SK-N-SH (cell line): ENCODE measurements around the gene ITGAE. TPM values are rescaled to one million over a fixed set of nuclear protein-coding genes. Genes with fewer than 3 reads are reported as not detected.

ENCODE experiments used
- CTCF ChIA-PET: fragments of 300-600, 350-600 bp; formaldehyde crosslinking; extraction: SDS; loops from one replicate; lab custom pipeline; 2021; lab: Yijun Ruan, JAX
- POLR2A ChIA-PET: fragments of 350-600 bp; sonication (Branson Sonifier 250); formaldehyde crosslinking; extraction: SDS; loops from one replicate; lab custom pipeline; 2020; ENCODE audit warnings: antibody characterized with exemption, inconsistent platforms; lab: Yijun Ruan, JAX
- DNase-seq: peaks from one replicate; pipeline ENCODE4 v3.0.0; 2012
- H2AFZ ChIP-seq: fragments of 200-600 bp; sonication (generic); 2 replicates; pipeline ENCODE4 v1.8.1; 2016; ENCODE audit warnings: antibody characterized with exemption, mild to moderate bottlenecking, low read depth
- H3F3A ChIP-seq: fragments of 200-600 bp; sonication (generic); replicated peaks from 2 replicates; pipeline ENCODE3; 2016; ENCODE audit warnings: antibody characterized with exemption, mild to moderate bottlenecking; ENCODE audit not compliant: insufficient read depth
- H3K27ac ChIP-seq, 2 experiments: fragments of 200-500 bp in 1 of 2; fragments of 200-600 bp in 1 of 2; sonication (Bioruptor generic) in 1 of 2; sonication (generic), shearing (Covaris generic) in 1 of 2; 2 replicates each; pipeline versions ENCODE4 v1.5.1 to v1.6.1; 2014 to 2016; ENCODE audit warnings: low read depth in 2 of 2, inconsistent platforms in 1 of 2, low read length in 1 of 2, mild to moderate bottlenecking in 1 of 2, mixed read lengths in 1 of 2
- H3K27me3 ChIP-seq: fragments of 200-600 bp; sonication (generic), shearing (Covaris generic); 2 replicates; pipeline ENCODE4 v1.6.1; 2016; ENCODE audit warnings: mixed run types; ENCODE audit not compliant: insufficient read depth
- H3K36me3 ChIP-seq, 2 experiments: fragments of 200-500 bp in 1 of 2; fragments of 200-600 bp in 1 of 2; sonication (Bioruptor generic) in 1 of 2; sonication (generic) in 1 of 2; replicated peaks in 1 of 2; 2 replicates each; pipeline versions ENCODE3 to v1.5.1; 2014 to 2016; ENCODE audit warnings: low read length in 1 of 2, mild to moderate bottlenecking in 1 of 2; ENCODE audit not compliant: insufficient read depth in 2 of 2, control insufficient read depth in 1 of 2
- H3K4me1 ChIP-seq, 2 experiments: fragments of 200-500 bp in 1 of 2; fragments of 200-600 bp in 1 of 2; sonication (Bioruptor generic) in 1 of 2; sonication (generic), shearing (Covaris generic) in 1 of 2; 2 replicates each; pipeline versions ENCODE4 v1.5.1 to v1.6.1; 2014 to 2016; ENCODE audit warnings: low read depth in 1 of 2, low read length in 1 of 2, mixed run types in 1 of 2; ENCODE audit not compliant: insufficient read depth in 2 of 2, control insufficient read depth in 1 of 2
- H3K4me2 ChIP-seq: fragments of 200-600 bp; sonication (generic), shearing (Covaris generic); 2 replicates; pipeline ENCODE4 v1.6.1; 2017; ENCODE audit warnings: mixed run types
- H3K4me3 ChIP-seq, 2 experiments: fragments of 200-500 bp in 1 of 2; fragments of 200-600 bp in 1 of 2; sonication (Bioruptor generic) in 1 of 2; sonication (generic), shearing (Covaris generic) in 1 of 2; 2 replicates each; pipeline versions ENCODE4 v1.5.1 to v1.8.1; 2014 to 2016; ENCODE audit warnings: low read depth in 2 of 2, inconsistent platforms in 1 of 2, low read length in 1 of 2, mild to moderate bottlenecking in 1 of 2, mixed read lengths in 1 of 2, moderate library complexity in 1 of 2
- H3K79me2 ChIP-seq: fragments of 200-600 bp; sonication (generic); 2 replicates; pipeline ENCODE4 v1.8.1; 2017; ENCODE audit warnings: mild to moderate bottlenecking; ENCODE audit not compliant: insufficient read depth
- H3K9ac ChIP-seq: fragments of 200-600 bp; sonication (generic); 2 replicates; pipeline ENCODE4 v1.6.1; 2017; ENCODE audit warnings: mixed run types
- H3K9me2 ChIP-seq: fragments of 200-600 bp; sonication (generic); 2 replicates; pipeline ENCODE4 v1.6.1; 2017; ENCODE audit warnings: mixed run types
- H3K9me3 ChIP-seq: fragments of 200-600 bp; sonication (generic); 2 replicates; pipeline ENCODE4 v1.6.1; 2017; ENCODE audit warnings: mixed run types, mild to moderate bottlenecking, moderate library complexity
- H4K20me1 ChIP-seq: fragments of 200-600 bp; sonication (generic); 2 replicates; pipeline ENCODE4 v1.6.1; 2017; ENCODE audit warnings: mild to moderate bottlenecking, mixed run types; ENCODE audit not compliant: insufficient read depth
- CHD2 ChIP-seq: fragments of 150-350 bp; IDR thresholded peaks from 2 replicates; pipeline ENCODE4 v1.6.1; 2018; ENCODE audit warnings: low read length; ENCODE audit not compliant: partially characterized antibody
- CTCF ChIP-seq: fragments of 200-600 bp; sonication (generic); IDR thresholded peaks from 2 replicates; pipeline ENCODE4 v1.6.1; 2017; ENCODE audit warnings: antibody characterized with exemption, mild to moderate bottlenecking, moderate library complexity
- ELF1 ChIP-seq: IDR thresholded peaks from 2 replicates; pipeline ENCODE4 v1.4.0; 2012
- EP300 ChIP-seq, 2 experiments: IDR thresholded peaks; 2 replicates each; pipeline versions ENCODE4 v1.4.0 to v1.6.1; 2012; ENCODE audit warnings: borderline replicate concordance in 1 of 2, low read depth in 1 of 2, low read length in 1 of 2
- FOSL2 ChIP-seq: IDR thresholded peaks from 2 replicates; pipeline ENCODE4 v1.4.0; 2012; ENCODE audit warnings: low read depth, mild to moderate bottlenecking, moderate library complexity, borderline replicate concordance
- FOXM1 ChIP-seq: IDR thresholded peaks from 2 replicates; pipeline ENCODE4 v1.4.0; 2012; ENCODE audit warnings: low read depth, mild to moderate bottlenecking
- POLR2AphosphoS5 ChIP-seq: IDR thresholded peaks from 2 replicates; pipeline ENCODE4 v1.6.1; 2012; ENCODE audit warnings: low read depth, low read length
- RAD21 ChIP-seq: IDR thresholded peaks from 2 replicates; pipeline ENCODE4 v1.6.1; 2012; ENCODE audit warnings: mild to moderate bottlenecking, low read length
- RFX5 ChIP-seq: IDR thresholded peaks from 2 replicates; pipeline ENCODE4 v1.6.1; 2012; ENCODE audit warnings: mild to moderate bottlenecking, improper control_type of control experiment, low read length
- SIN3A ChIP-seq: IDR thresholded peaks from 2 replicates; pipeline ENCODE4 v1.6.1; 2012; ENCODE audit warnings: low read depth, mild to moderate bottlenecking, low read length, moderate library complexity, borderline replicate concordance
- TCF12 ChIP-seq: IDR thresholded peaks from 2 replicates; pipeline ENCODE4 v1.4.0; 2012
- USF2 ChIP-seq: fragments of 150-350 bp; IDR thresholded peaks from 2 replicates; pipeline ENCODE4 v1.6.1; 2017; ENCODE audit warnings: antibody characterized with exemption, low read length, low read depth, borderline replicate concordance
- WGBS: methylation state at CpG from one replicate; pipeline ENCODE4 v1.1.6; 2017; ENCODE audit warnings: low lambda C conversion rate; 5-methylcytosine and 5-hydroxymethylcytosine counted together
- polyA plus RNA-seq, 3 experiments: library from polyadenylated mRNA; depleted of rRNA; stranded (reverse); fragments of >200 nt; gene quantifications; 2 replicates each; pipeline ENCODE4 v1.2.3, GENCODE V29; 2012
- TF ChIP-seq, protein P1 (sequence below): IDR thresholded peaks from 2 replicates; pipeline ENCODE4; 2012
- TF ChIP-seq, protein P2 (sequence below): IDR thresholded peaks from 2 replicates; pipeline ENCODE4 v1.4.0; 2012; ENCODE audit warnings: low read depth, borderline replicate concordance
- TF ChIP-seq, protein P3 (sequence below): IDR thresholded peaks from 2 replicates; pipeline ENCODE4 v1.4.0; 2012; ENCODE audit warnings: low read depth

Gene ITGAE
- polyA plus RNA-seq, 1 of the 3 experiments (the other 2 are of a cell fraction): 56.7 TPM

DNA sequence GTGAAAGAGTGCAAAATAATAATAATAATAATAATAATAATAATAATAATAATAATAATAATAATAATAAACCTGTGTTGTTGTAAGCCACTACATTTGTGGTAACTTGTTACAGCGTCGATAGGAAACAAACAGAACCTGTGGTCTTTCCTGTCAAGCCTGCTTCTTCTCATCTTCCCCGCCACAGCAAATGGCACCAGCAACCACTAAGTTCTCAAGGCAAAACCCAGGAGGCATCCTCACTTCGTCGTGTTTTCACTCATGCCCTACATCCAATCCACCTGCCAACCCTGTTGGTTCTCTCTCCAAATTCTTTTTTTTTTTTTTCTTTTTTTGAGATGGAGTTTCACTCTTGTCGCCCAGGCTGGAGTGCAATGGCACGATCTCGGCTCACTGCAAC is 34.2 kb downstream of the ITGAE start:
- H4K20me1 ChIP-seq: no peaks in the 10 kb centered on the region
- H3F3A ChIP-seq: no peaks in the 10 kb centered on the region
- no peak overlapping the region for H3K27ac ChIP-seq
- H3K4me3 ChIP-seq: no peak overlapping the region
- no peak for DNase-seq
- whole genome bisulfite sequencing: 91% methylated on average over 8 of the region's 8 CpGs
- H3K27me3 ChIP-seq: no peaks in the 10 kb centered on the region
- H3K9me2 ChIP-seq: no peaks in the 10 kb centered on the region
- ChIA-PET CTCF (no interaction called here), POLR2A (no interaction called here)
- H3K79me2 ChIP-seq: no peaks in the 10 kb centered on the region
- no peaks in the 10 kb centered on the region for H3K36me3 ChIP-seq
- H3K9me3 ChIP-seq: no peaks in the 10 kb centered on the region
- no peak overlapping the region for H2AFZ ChIP-seq
- no peaks in the 10 kb centered on the region for H3K4me1 ChIP-seq
- no peak for TF ChIP-seq EP300 (IDR thresholded peaks at IDR 0.05; ENCODE audit: borderline replicate concordance in 1 of 2, low read depth in 1 of 2, low read length in 1 of 2)
- TF ChIP-seq, protein P1, sequence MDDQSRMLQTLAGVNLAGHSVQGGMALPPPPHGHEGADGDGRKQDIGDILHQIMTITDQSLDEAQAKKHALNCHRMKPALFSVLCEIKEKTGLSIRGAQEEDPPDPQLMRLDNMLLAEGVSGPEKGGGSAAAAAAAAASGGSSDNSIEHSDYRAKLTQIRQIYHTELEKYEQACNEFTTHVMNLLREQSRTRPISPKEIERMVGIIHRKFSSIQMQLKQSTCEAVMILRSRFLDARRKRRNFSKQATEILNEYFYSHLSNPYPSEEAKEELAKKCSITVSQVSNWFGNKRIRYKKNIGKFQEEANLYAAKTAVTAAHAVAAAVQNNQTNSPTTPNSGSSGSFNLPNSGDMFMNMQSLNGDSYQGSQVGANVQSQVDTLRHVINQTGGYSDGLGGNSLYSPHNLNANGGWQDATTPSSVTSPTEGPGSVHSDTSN: no peak
- TF ChIP-seq FOXM1: no peak
- no peak for TF ChIP-seq FOSL2
- TF ChIP-seq, protein P2, sequence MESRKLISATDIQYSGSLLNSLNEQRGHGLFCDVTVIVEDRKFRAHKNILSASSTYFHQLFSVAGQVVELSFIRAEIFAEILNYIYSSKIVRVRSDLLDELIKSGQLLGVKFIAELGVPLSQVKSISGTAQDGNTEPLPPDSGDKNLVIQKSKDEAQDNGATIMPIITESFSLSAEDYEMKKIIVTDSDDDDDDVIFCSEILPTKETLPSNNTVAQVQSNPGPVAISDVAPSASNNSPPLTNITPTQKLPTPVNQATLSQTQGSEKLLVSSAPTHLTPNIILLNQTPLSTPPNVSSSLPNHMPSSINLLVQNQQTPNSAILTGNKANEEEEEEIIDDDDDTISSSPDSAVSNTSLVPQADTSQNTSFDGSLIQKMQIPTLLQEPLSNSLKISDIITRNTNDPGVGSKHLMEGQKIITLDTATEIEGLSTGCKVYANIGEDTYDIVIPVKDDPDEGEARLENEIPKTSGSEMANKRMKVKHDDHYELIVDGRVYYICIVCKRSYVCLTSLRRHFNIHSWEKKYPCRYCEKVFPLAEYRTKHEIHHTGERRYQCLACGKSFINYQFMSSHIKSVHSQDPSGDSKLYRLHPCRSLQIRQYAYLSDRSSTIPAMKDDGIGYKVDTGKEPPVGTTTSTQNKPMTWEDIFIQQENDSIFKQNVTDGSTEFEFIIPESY: no peak
- TF ChIP-seq TCF12: no peak
- H3K9ac ChIP-seq: no peak overlapping the region
- no peak overlapping the region for H3K4me2 ChIP-seq

GRCh38 chr17:3765981-3766380 is 35.0 kb downstream of the ITGAE start:
- POLR2A ChIA-PET: no interaction called here
- no peaks in the 10 kb centered on the region for H3K9me2 ChIP-seq
- H4K20me1 ChIP-seq: no peaks in the 10 kb centered on the region
- H2AFZ ChIP-seq: no peak overlapping the region
- H3K4me2 ChIP-seq: no peak overlapping the region
- H3K27me3 ChIP-seq: no peaks in the 10 kb centered on the region
- no peaks in the 10 kb centered on the region for H3F3A ChIP-seq
- CTCF ChIA-PET: no interaction called here
- 66% methylated on average over 9 of the region's 9 CpGs for WGBS
- H3K9me3 ChIP-seq: no peaks in the 10 kb centered on the region
- no peak for DNase-seq
- TF ChIP-seq FOSL2 (no peak), ELF1 (no peak), CHD2 (no peak), RAD21 (no peak), TCF12 (no peak), EP300 (IDR thresholded peaks at IDR 0.05; ENCODE audit: borderline replicate concordance in 1 of 2, low read depth in 1 of 2, low read length in 1 of 2) (no peak), CTCF (no peak), RFX5 (no peak), SIN3A (no peak), POLR2AphosphoS5 (no peak), USF2 (no peak)
- TF ChIP-seq, protein P3, sequence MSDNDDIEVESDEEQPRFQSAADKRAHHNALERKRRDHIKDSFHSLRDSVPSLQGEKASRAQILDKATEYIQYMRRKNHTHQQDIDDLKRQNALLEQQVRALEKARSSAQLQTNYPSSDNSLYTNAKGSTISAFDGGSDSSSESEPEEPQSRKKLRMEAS: no peak
- H3K27ac ChIP-seq: no peak overlapping the region
- H3K79me2 ChIP-seq: no peaks in the 10 kb centered on the region
- H3K36me3 ChIP-seq: no peaks in the 10 kb centered on the region
- no peak overlapping the region for H3K9ac ChIP-seq
- no peak overlapping the region for H3K4me3 ChIP-seq
- no peaks in the 10 kb centered on the region for H3K4me1 ChIP-seq
